ENCODE data around the gene KCNMA1.

DNA sequence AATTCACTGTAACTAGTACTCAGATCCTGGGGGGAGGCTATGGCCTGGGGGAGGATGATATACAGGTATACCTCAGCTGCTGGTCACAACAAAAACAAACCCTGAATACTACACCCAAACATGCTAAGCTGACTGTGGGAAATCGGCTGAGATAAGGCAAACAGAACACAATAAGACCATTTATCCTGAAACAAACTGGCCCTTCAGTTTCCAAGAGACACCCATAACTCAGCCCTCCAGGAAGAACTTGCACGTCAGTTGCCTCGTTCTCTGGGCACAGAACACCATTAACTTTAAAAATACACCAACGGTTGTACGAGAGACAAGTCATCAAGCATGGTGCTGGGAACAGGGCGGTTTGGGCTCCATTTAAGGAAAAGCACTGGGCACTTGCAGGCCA, 24.1 kb upstream of the KCNMA1 start:
- TF ChIP-seq EGR1 (IDR thresholded peaks at IDR 0.05; ENCODE audit: low read depth) (no peak), EZH2 (IDR thresholded peaks at IDR 0.05) (no peak), YY1 (IDR thresholded peaks at IDR 0.05; ENCODE audit: extremely low read depth, insufficient replicate concordance, low read depth, low read length) (no peak), EZH2phosphoT487 (IDR thresholded peaks at IDR 0.05; ENCODE audit: borderline replicate concordance) (no peak), FOSL1 (IDR thresholded peaks at IDR 0.05; ENCODE audit: low read depth) (no peak), POLR2A (IDR thresholded peaks at IDR 0.05; ENCODE audit: borderline replicate concordance, extremely low read depth, insufficient read depth, insufficient read length) (no peak), SP1 (IDR thresholded peaks at IDR 0.05; ENCODE audit: low read depth) (no peak)
- TF ChIP-seq, protein P1, sequence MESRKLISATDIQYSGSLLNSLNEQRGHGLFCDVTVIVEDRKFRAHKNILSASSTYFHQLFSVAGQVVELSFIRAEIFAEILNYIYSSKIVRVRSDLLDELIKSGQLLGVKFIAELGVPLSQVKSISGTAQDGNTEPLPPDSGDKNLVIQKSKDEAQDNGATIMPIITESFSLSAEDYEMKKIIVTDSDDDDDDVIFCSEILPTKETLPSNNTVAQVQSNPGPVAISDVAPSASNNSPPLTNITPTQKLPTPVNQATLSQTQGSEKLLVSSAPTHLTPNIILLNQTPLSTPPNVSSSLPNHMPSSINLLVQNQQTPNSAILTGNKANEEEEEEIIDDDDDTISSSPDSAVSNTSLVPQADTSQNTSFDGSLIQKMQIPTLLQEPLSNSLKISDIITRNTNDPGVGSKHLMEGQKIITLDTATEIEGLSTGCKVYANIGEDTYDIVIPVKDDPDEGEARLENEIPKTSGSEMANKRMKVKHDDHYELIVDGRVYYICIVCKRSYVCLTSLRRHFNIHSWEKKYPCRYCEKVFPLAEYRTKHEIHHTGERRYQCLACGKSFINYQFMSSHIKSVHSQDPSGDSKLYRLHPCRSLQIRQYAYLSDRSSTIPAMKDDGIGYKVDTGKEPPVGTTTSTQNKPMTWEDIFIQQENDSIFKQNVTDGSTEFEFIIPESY (IDR thresholded peaks at IDR 0.05; ENCODE audit: extremely low read depth, insufficient replicate concordance, low read length), result no peak
- TF ChIP-seq, protein P2, sequence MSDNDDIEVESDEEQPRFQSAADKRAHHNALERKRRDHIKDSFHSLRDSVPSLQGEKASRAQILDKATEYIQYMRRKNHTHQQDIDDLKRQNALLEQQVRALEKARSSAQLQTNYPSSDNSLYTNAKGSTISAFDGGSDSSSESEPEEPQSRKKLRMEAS (IDR thresholded peaks at IDR 0.05), result no peak
- TF ChIP-seq, protein P3, sequence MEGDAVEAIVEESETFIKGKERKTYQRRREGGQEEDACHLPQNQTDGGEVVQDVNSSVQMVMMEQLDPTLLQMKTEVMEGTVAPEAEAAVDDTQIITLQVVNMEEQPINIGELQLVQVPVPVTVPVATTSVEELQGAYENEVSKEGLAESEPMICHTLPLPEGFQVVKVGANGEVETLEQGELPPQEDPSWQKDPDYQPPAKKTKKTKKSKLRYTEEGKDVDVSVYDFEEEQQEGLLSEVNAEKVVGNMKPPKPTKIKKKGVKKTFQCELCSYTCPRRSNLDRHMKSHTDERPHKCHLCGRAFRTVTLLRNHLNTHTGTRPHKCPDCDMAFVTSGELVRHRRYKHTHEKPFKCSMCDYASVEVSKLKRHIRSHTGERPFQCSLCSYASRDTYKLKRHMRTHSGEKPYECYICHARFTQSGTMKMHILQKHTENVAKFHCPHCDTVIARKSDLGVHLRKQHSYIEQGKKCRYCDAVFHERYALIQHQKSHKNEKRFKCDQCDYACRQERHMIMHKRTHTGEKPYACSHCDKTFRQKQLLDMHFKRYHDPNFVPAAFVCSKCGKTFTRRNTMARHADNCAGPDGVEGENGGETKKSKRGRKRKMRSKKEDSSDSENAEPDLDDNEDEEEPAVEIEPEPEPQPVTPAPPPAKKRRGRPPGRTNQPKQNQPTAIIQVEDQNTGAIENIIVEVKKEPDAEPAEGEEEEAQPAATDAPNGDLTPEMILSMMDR (IDR thresholded peaks at IDR 0.05 in 2 of 3, conservative IDR thresholded peaks at IDR 0.05 in 1 of 3; ENCODE audit: borderline replicate concordance in 1 of 3, insufficient read depth in 1 of 3, low read depth in 2 of 3, low read length in 2 of 3), result no peak
- TF ChIP-seq, protein P4, sequence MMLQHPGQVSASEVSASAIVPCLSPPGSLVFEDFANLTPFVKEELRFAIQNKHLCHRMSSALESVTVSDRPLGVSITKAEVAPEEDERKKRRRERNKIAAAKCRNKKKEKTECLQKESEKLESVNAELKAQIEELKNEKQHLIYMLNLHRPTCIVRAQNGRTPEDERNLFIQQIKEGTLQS (IDR thresholded peaks at IDR 0.05), result no peak

All from HCT116 (cell line).